A204.1 (cell line): Measurements from ENCODE around the gene EIF2AK2.

Experiments used
- FAIRE-seq: peaks from 2 replicates; lab custom pipeline; 2012; peaks lifted over from hg19 to GRCh38; lab: Jason Lieb, UNC

EIF2AK2 gene

GRCh38 chr2:37098416-37099118 lies 58.2 kb downstream of the EIF2AK2 start:
- no peak for FAIRE-seq

GRCh38 chr2:37096568-37096967 lies 60.2 kb downstream of the EIF2AK2 start:
- FAIRE-seq = no peak

GRCh38 chr2:37091873-37092272 lies 64.9 kb downstream of the EIF2AK2 start:
- no peak for FAIRE-seq

- FAIRE-seq = no peak
Measured at GRCh38 chr2:37090019-37090477, 66.7 kb downstream of the EIF2AK2 start.

GRCh38 chr2:37085731-37086147 lies 71.0 kb downstream of the EIF2AK2 start:
- no peak for FAIRE-seq

- FAIRE-seq = no peak
Measured at GRCh38 chr2:37084797-37085196, 72.0 kb downstream of the EIF2AK2 start.

GRCh38 chr2:37083873-37084794 lies 72.6 kb downstream of the EIF2AK2 start, which contains the start of the genes GPATCH11 and HEATR5B:
GPATCH11 (plus strand) TSS chr2:37084518; CDS start chr2:37088382, 3,864 bp downstream.
HEATR5B (minus strand) TSS chr2:37084372; CDS start chr2:37083414, 958 bp downstream.
- peak; percentile 75 for FAIRE-seq

- FAIRE-seq = no peak
Measured at GRCh38 chr2:37080689-37081088, 76.1 kb downstream of the EIF2AK2 start.

- FAIRE-seq = no peak
Measured at GRCh38 chr2:37080266-37080665, 76.5 kb downstream of the EIF2AK2 start.

- no peak for FAIRE-seq
Measured at GRCh38 chr2:37070931-37071330, 85.8 kb downstream of the EIF2AK2 start.

- no peak for FAIRE-seq
Measured at GRCh38 chr2:37068686-37069085, 88.1 kb downstream of the EIF2AK2 start.

- no peak for FAIRE-seq
Measured at GRCh38 chr2:37061776-37062175, 95.0 kb downstream of the EIF2AK2 start.

GRCh38 chr2:37061013-37061711 lies 95.6 kb downstream of the EIF2AK2 start:
- FAIRE-seq = no peak

GRCh38 chr2:37060446-37060845 lies 96.3 kb downstream of the EIF2AK2 start:
- no peak for FAIRE-seq

GRCh38 chr2:37059841-37060240 lies 96.9 kb downstream of the EIF2AK2 start:
- no peak for FAIRE-seq

- no peak for FAIRE-seq
Measured at GRCh38 chr2:37052600-37053332, 104.0 kb downstream of the EIF2AK2 start.
